Calu3 (cell line): Measurements from ENCODE around the gene C6orf52. TPM values are rescaled to one million over a fixed set of nuclear protein-coding genes. Genes with fewer than 3 reads are reported as not detected.
A peak's percentile ranks its signal among the peaks of the same experiment; 100 is the strongest.

Experiments used
- BruUV-seq: library from RNA; stranded (reverse); fragments of 400-500 nt; replicated peaks from 2 replicates; lab custom pipeline; 2021; lab: Mats Ljungman, UMichigan
- CTCF ChIA-PET: fragments of 300-600 bp; sonication (Branson Sonifier 250); formaldehyde crosslinking; loops from one replicate; lab custom pipeline; 2022; ENCODE audit warnings: antibody characterized with exemption; lab: Charles Lee
- DNase-seq: peaks from one replicate; pipeline ENCODE4 v3.0.0; 2022
- H3K27ac Mint-ChIP-seq: one replicate; pipeline ENCODE4 v1.8.0; 2022; ENCODE audit warnings: mixed read lengths; ENCODE audit not compliant: unreplicated experiment
- H3K27me3 Mint-ChIP-seq: one replicate; pipeline ENCODE4 v1.8.0; 2022; ENCODE audit warnings: mixed read lengths; ENCODE audit not compliant: unreplicated experiment
- H3K36me3 Mint-ChIP-seq: one replicate; pipeline ENCODE4 v1.8.0; 2022; ENCODE audit warnings: mild to moderate bottlenecking, moderate library complexity, mixed read lengths; ENCODE audit not compliant: insufficient read depth, unreplicated experiment
- H3K4me1 Mint-ChIP-seq: one replicate; pipeline ENCODE4 v1.8.0; 2022; ENCODE audit warnings: mild to moderate bottlenecking, low read depth, mixed read lengths; ENCODE audit not compliant: unreplicated experiment
- H3K4me3 Mint-ChIP-seq: one replicate; pipeline ENCODE4 v1.8.0; 2022; ENCODE audit warnings: mild to moderate bottlenecking, low read depth, moderate library complexity, mixed read lengths; ENCODE audit not compliant: unreplicated experiment
- H3K9me3 Mint-ChIP-seq: one replicate; pipeline ENCODE4 v1.8.0; 2022; ENCODE audit warnings: low read depth, mixed read lengths; ENCODE audit not compliant: unreplicated experiment
- intact Hi-C: fragments of 100-400 bp; cut with micrococcal nuclease; formaldehyde crosslinking; loops from one replicate; pipeline ENCODE4 v1.10.0; 2022; ENCODE audit not compliant: unreplicated experiment
- total RNA-seq: library from RNA; stranded (reverse); gene quantifications from 2 replicates; pipeline ENCODE4 v1.2.3, GENCODE V29; 2022
- TF ChIP-seq, protein P1 (sequence below): fragments of 200-600 bp; IDR thresholded peaks from one replicate; pipeline ENCODE4 v1.8.0; 2022; ENCODE audit warnings: antibody characterized with exemption; ENCODE audit not compliant: unreplicated experiment

C6orf52 gene
- total RNA-seq, 1 experiment from 2014 or later: not detected

GRCh38 chr6:10643201-10643651 lies 51.2 kb downstream of the C6orf52 start:
- Mint-ChIP-seq H3K27ac (no peak overlapping the region), H3K4me1 (no peaks in the 10 kb centered on the region), H3K9me3 (no peaks in the 10 kb centered on the region), H3K27me3 (peaks cover 15% of the 10 kb centered on the region), H3K36me3 (no peaks in the 10 kb centered on the region), H3K4me3 (no peak overlapping the region)
- TF ChIP-seq, protein P1, sequence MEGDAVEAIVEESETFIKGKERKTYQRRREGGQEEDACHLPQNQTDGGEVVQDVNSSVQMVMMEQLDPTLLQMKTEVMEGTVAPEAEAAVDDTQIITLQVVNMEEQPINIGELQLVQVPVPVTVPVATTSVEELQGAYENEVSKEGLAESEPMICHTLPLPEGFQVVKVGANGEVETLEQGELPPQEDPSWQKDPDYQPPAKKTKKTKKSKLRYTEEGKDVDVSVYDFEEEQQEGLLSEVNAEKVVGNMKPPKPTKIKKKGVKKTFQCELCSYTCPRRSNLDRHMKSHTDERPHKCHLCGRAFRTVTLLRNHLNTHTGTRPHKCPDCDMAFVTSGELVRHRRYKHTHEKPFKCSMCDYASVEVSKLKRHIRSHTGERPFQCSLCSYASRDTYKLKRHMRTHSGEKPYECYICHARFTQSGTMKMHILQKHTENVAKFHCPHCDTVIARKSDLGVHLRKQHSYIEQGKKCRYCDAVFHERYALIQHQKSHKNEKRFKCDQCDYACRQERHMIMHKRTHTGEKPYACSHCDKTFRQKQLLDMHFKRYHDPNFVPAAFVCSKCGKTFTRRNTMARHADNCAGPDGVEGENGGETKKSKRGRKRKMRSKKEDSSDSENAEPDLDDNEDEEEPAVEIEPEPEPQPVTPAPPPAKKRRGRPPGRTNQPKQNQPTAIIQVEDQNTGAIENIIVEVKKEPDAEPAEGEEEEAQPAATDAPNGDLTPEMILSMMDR: no peak
- BruUV-seq: no TSS peak
- intact Hi-C loops: no loop called here
- CTCF ChIA-PET: interaction anchor here (0.6 kb wide), 1 partner anchor 1682 kb away, joined by 3 read pairs; no protein-coding TSS in a partner anchor
- no peak for DNase-seq

GRCh38 chr6:10641528-10641927 lies 52.9 kb downstream of the C6orf52 start:
- CTCF ChIA-PET: no interaction called here
- Mint-ChIP-seq H3K27me3 (peaks cover 15% of the 10 kb centered on the region), H3K9me3 (no peaks in the 10 kb centered on the region), H3K36me3 (no peaks in the 10 kb centered on the region), H3K4me1 (no peaks in the 10 kb centered on the region), H3K4me3 (no peak overlapping the region), H3K27ac (no peak overlapping the region)
- no TSS peak for BruUV-seq
- intact Hi-C loops: no loop called here
- TF ChIP-seq, protein P1: no peak
- DNase-seq: no peak

DNA sequence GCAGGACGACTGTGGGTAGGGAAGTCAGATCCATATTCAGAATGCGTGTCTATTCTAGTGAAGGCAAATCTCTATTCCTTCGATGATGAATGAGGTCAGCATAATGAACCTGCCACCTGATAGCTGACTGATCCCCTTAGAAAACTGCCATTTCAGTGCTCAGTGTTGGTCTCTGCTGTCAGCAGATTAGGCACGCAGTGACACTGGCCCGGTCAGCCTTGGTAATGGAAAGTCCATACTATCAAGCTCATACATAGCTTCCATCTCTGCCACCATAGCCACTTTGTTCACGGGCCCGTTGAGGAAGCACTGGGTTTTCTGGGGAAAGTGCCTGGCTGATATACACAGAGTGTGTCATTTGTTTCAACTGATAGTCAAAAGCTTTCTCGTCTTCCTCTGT lies 54.0 kb downstream of the C6orf52 start:
- H3K9me3 Mint-ChIP-seq: no peaks in the 10 kb centered on the region

DNA sequence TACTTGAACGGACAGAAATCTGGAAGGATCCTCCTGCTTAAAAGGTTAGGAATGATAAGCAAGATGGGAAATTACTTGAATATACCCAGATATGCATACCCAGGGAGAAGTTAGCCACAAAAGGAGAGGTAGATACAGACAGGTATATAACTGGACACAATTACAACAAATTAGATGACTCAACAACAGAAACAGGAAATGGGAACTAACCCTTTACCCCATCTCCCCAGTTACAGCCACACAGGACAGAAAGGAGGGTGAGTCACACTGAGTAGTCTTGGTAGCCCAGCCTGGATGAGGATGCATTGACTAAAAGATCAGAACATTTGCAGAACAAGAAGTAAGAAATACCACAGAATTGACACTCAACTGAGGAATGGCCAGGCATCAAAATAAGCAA lies 61.2 kb downstream of the C6orf52 start:
- peak; percentile 37 for DNase-seq
- Mint-ChIP-seq H3K4me1 (peaks cover 11% of the 10 kb centered on the region), H3K27ac (peak overlapping the region; percentile 35), H3K9me3 (no peaks in the 10 kb centered on the region), H3K36me3 (no peaks in the 10 kb centered on the region), H3K4me3 (no peak overlapping the region), H3K27me3 (no peaks in the 10 kb centered on the region)
- no TSS peak for BruUV-seq
- CTCF ChIA-PET: no interaction called here
- TF ChIP-seq, protein P1: no peak
- intact Hi-C loops: no loop called here

More for the DNA sequence above, 54.0 kb downstream of the C6orf52 start:
- intact Hi-C loops: no loop called here
- H3K36me3 Mint-ChIP-seq: no peaks in the 10 kb centered on the region
- no peak overlapping the region for H3K4me3 Mint-ChIP-seq
- CTCF ChIA-PET: no interaction called here
- BruUV-seq: no TSS peak
- TF ChIP-seq, protein P1: no peak
- H3K4me1 Mint-ChIP-seq: no peaks in the 10 kb centered on the region
- no peak for DNase-seq
- H3K27ac Mint-ChIP-seq: no peak overlapping the region
- H3K27me3 Mint-ChIP-seq: peaks cover 15% of the 10 kb centered on the region
